Activated CD4-positive, alpha-beta memory T cell treated with anti-CD3 and anti-CD28 coated beads for 36 hours (primary cell): Measurements from ENCODE around the gene GAS6. TPM values are rescaled to one million over a fixed set of nuclear protein-coding genes. Genes with fewer than 3 reads are reported as not detected.
A peak's percentile ranks its signal among the peaks of the same experiment; 100 is the strongest.

Source experiments
- CTCF ChIA-PET: fragments of 350-600 bp; sonication (Branson Sonifier 250); formaldehyde crosslinking; loops from one replicate; lab custom pipeline; 2021; ENCODE audit warnings: antibody characterized with exemption, inconsistent platforms; lab: Charles Lee
- POLR2A ChIA-PET: fragments of 350-600 bp; sonication (Branson Sonifier 250); formaldehyde crosslinking; loops from one replicate; lab custom pipeline; 2021; ENCODE audit warnings: antibody characterized with exemption; lab: Charles Lee
- DNase-seq: peaks from one replicate; pipeline ENCODE4 v3.0.0-alpha.2; 2020
- H3K27ac Mint-ChIP-seq: one replicate; pipeline ENCODE4 v1.8.0; 2021; ENCODE audit warnings: mixed read lengths
- H3K27me3 Mint-ChIP-seq: one replicate; pipeline ENCODE4 v1.8.0; 2021; ENCODE audit warnings: mixed read lengths
- H3K36me3 Mint-ChIP-seq: one replicate; pipeline ENCODE4 v1.8.0; 2021; ENCODE audit warnings: mixed read lengths
- H3K4me1 Mint-ChIP-seq: one replicate; pipeline ENCODE4 v1.8.0; 2021; ENCODE audit warnings: low read depth, mixed read lengths
- H3K4me3 Mint-ChIP-seq: one replicate; pipeline ENCODE4 v1.8.0; 2021; ENCODE audit warnings: mild to moderate bottlenecking, mixed read lengths
- H3K9me3 Mint-ChIP-seq: one replicate; pipeline ENCODE4 v1.8.0; 2021; ENCODE audit warnings: mixed read lengths
- intact Hi-C: fragments of 100-400 bp; cut with micrococcal nuclease; formaldehyde crosslinking; loops from one replicate; pipeline ENCODE4 v1.15.1; 2023
- total RNA-seq, 2 experiments: library from RNA; stranded (reverse); gene quantifications; one replicate each; pipeline ENCODE4 v1.2.3, GENCODE V29; 2021

Gene GAS6
- total RNA-seq, 2 experiments from 2014 or later: 1.5 TPM

GRCh38 chr13:113845055-113845454 lies 18.8 kb downstream of the GAS6 start:
- CTCF ChIA-PET: no interaction called here
- intact Hi-C loops: no loop called here

GRCh38 chr13:113843864-113844556 lies 19.9 kb downstream of the GAS6 start:
- Mint-ChIP-seq H3K27ac (no peak overlapping the region), H3K9me3 (no peaks in the 10 kb centered on the region), H3K36me3 (no peaks in the 10 kb centered on the region), H3K4me1 (peaks cover 31% of the 10 kb centered on the region), H3K4me3 (no peak overlapping the region), H3K27me3 (no peaks in the 10 kb centered on the region)
- ChIA-PET CTCF (no interaction called here), POLR2A (no interaction called here)
- intact Hi-C loops: no loop called here
- no peak for DNase-seq

More at GRCh38 chr13:113845055-113845454, 18.8 kb downstream of the GAS6 start:
- POLR2A ChIA-PET: no interaction called here
- no peak overlapping the region for H3K27ac Mint-ChIP-seq
- H3K36me3 Mint-ChIP-seq: no peaks in the 10 kb centered on the region
- DNase-seq: no peak
- peaks cover 31% of the 10 kb centered on the region for H3K4me1 Mint-ChIP-seq
- no peaks in the 10 kb centered on the region for H3K9me3 Mint-ChIP-seq
- no peaks in the 10 kb centered on the region for H3K27me3 Mint-ChIP-seq
- no peak overlapping the region for H3K4me3 Mint-ChIP-seq

GRCh38 chr13:113843063-113843654 lies 20.7 kb downstream of the GAS6 start:
- POLR2A ChIA-PET: no interaction called here
- H3K4me1 Mint-ChIP-seq: peaks cover 31% of the 10 kb centered on the region
- no peak for DNase-seq
- no peak overlapping the region for H3K27ac Mint-ChIP-seq
- intact Hi-C loops: no loop called here
- no peak overlapping the region for H3K4me3 Mint-ChIP-seq
- H3K36me3 Mint-ChIP-seq: no peaks in the 10 kb centered on the region
- CTCF ChIA-PET: no interaction called here
- no peaks in the 10 kb centered on the region for H3K27me3 Mint-ChIP-seq
- no peaks in the 10 kb centered on the region for H3K9me3 Mint-ChIP-seq

- no peaks in the 10 kb centered on the region for H3K27me3 Mint-ChIP-seq
- H3K36me3 Mint-ChIP-seq: no peaks in the 10 kb centered on the region
- POLR2A ChIA-PET: no interaction called here
- intact Hi-C loops: no loop called here
- no peak overlapping the region for H3K4me3 Mint-ChIP-seq
- H3K9me3 Mint-ChIP-seq: no peaks in the 10 kb centered on the region
- peaks cover 31% of the 10 kb centered on the region for H3K4me1 Mint-ChIP-seq
- H3K27ac Mint-ChIP-seq: no peak overlapping the region
- DNase-seq: no peak
- CTCF ChIA-PET: no interaction called here
Measured at GRCh38 chr13:113842336-113843062, 21.4 kb downstream of the GAS6 start.

DNA sequence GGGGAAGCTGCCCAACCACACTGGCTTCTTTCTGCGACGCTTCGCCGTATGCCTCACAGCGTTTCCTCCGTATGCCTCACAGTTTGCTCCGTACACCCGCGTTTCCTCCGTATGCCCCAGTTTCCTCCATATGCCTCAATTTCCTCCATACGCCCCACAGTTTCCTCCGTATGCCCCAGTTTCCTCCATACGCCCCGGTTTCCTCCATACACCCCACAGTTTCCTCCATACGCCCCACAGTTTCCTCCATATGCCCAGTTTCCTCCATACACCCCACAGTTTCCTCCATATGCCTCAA lies 22.6 kb downstream of the GAS6 start:
- Mint-ChIP-seq H3K36me3 (no peaks in the 10 kb centered on the region), H3K27ac (no peak overlapping the region), H3K9me3 (no peaks in the 10 kb centered on the region), H3K4me1 (peaks cover 25% of the 10 kb centered on the region), H3K27me3 (no peaks in the 10 kb centered on the region), H3K4me3 (no peak overlapping the region)
- DNase-seq: no peak
- ChIA-PET POLR2A (no interaction called here), CTCF (no interaction called here)
- intact Hi-C loops: no loop called here

GRCh38 chr13:113840541-113841352 lies 23.1 kb downstream of the GAS6 start:
- Mint-ChIP-seq H3K4me3 (no peak overlapping the region), H3K4me1 (peaks cover 19% of the 10 kb centered on the region), H3K27ac (no peak overlapping the region), H3K36me3 (no peaks in the 10 kb centered on the region), H3K9me3 (no peaks in the 10 kb centered on the region), H3K27me3 (no peaks in the 10 kb centered on the region)
- ChIA-PET CTCF (interaction anchor here (0.5 kb wide), 1 partner anchor 385 kb away, joined by 3 read pairs; no protein-coding TSS in a partner anchor), POLR2A (no interaction called here)
- DNase-seq: no peak
- intact Hi-C loops: no loop called here

DNA sequence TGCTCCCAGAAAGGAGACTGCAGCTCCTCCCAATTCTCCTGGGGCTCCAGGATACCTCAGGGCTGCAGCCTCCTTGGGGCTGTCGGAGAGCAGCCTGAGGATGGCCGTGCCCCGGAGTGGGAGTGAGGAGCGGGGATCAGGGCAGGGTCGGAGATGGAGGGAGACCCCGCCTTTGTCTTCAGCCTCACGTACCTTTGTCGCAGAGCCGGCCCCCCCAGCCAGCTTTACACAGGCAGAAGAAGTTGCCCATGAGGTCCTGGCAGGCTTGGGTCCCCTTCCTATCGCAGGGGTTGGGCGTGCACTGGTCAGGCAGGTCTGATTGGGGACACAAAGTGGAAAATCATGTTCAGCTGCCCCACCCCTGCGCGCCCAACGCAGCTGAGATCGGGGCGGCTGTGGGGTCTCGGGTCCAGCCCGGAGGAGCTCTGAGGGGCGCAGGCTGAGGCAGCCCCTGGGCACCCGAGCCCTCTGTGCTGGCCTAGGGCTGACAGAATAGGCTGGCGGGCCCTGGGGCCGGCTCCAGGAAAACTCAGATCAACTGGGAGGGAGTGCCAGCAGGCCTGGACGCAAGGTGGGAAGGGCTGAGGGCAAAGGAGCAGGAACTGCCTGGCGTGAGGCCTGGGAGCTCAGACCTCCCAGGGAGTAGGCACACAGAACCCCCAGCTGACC lies 24.2 kb downstream of the GAS6 start:
- ChIA-PET POLR2A (no interaction called here), CTCF (interaction anchor here (0.5 kb wide), 1 partner anchor 386 kb away, joined by 3 read pairs; no protein-coding TSS in a partner anchor)
- intact Hi-C loops: no loop called here
- no peak overlapping the region for H3K4me3 Mint-ChIP-seq
- no peaks in the 10 kb centered on the region for H3K9me3 Mint-ChIP-seq
- H3K27ac Mint-ChIP-seq: no peak overlapping the region
- DNase-seq: no peak
- no peaks in the 10 kb centered on the region for H3K27me3 Mint-ChIP-seq
- H3K36me3 Mint-ChIP-seq: no peaks in the 10 kb centered on the region
- H3K4me1 Mint-ChIP-seq: peaks cover 8% of the 10 kb centered on the region

DNA sequence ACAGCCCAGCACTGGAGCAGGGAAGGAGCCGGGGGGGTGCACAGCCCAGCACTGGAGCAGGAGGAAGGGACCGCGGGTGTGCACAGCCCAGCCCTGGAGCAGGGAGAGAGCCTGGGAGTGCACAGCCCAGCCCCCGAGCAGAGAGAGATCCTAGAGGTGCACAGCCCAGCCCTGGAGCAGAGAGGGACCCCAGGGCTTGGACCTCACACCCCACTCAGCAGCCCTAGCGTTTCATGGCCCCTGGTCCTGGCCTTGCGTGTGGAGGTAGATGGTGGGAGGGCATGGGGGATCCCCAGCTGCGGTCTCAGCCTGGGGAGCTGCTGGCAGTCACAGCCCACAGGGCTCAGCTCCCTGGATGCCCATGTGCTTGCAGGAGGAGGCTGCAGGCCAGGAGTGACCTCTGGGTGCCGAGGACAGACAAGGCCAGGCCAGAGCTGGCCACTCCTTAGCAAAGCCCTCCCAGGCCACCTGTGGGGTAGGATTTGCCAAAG lies 25.1 kb downstream of the GAS6 start:
- ChIA-PET POLR2A (no interaction called here), CTCF (no interaction called here)
- no peaks in the 10 kb centered on the region for H3K9me3 Mint-ChIP-seq
- H3K27ac Mint-ChIP-seq: no peak overlapping the region
- H3K36me3 Mint-ChIP-seq: peaks cover 3% of the 10 kb centered on the region
- H3K4me1 Mint-ChIP-seq: peaks cover 3% of the 10 kb centered on the region
- intact Hi-C loops: no loop called here
- H3K4me3 Mint-ChIP-seq: no peak overlapping the region
- DNase-seq: no peak
- H3K27me3 Mint-ChIP-seq: no peaks in the 10 kb centered on the region

GRCh38 chr13:113837560-113838355 lies 26.1 kb downstream of the GAS6 start:
- Mint-ChIP-seq H3K9me3 (no peaks in the 10 kb centered on the region), H3K4me1 (peaks cover 3% of the 10 kb centered on the region), H3K36me3 (peaks cover 7% of the 10 kb centered on the region), H3K4me3 (no peak overlapping the region), H3K27ac (peak overlapping the region; percentile 45), H3K27me3 (no peaks in the 10 kb centered on the region)
- DNase-seq: no peak
- ChIA-PET CTCF (no interaction called here), POLR2A (no interaction called here)
- intact Hi-C loops: no loop called here

DNA sequence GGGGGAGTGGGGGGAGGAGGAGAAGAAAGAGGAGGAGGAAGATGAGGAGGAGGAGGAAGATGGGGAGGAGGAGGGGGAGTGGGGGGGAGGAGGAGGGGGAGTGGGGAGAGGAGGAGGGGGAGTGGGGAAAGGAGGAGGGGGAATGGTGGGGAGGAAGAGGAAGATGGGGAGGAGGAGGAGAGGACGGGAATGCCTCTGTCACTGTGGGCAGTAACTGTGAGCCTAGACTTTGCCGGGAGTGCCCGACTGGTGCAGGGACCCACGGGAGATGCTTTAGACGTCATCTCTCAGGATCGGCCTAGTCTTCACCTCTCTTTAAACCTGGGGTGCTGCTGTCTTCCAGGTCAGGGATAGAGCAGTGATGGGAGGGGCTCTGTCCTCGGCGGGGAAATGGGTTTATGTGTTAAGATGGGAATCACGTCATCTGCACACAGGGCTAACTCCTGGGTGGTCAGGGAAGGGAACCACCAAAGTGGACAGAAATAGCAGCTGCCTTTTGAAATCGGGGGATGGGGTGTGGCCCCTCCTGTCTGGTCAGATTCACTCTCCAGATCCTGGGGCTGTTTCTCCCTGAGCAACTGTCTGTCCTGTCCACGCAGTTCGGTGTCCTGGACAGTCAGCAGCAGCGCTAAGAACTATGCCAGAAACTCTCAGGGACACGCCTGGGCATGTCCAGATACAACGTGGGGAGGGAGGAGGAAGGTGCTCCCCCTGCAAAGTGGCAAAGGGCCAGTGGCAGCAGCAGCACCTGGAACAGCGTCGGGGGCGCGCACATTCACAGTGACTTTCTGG lies 26.9 kb downstream of the GAS6 start:
- peaks cover 7% of the 10 kb centered on the region for H3K36me3 Mint-ChIP-seq
- no peaks in the 10 kb centered on the region for H3K27me3 Mint-ChIP-seq
- POLR2A ChIA-PET: no interaction called here
- H3K9me3 Mint-ChIP-seq: no peaks in the 10 kb centered on the region
- CTCF ChIA-PET: no interaction called here
- DNase-seq: no peak
- intact Hi-C loops: no loop called here
- H3K27ac Mint-ChIP-seq: peak overlapping the region; percentile 23
- no peak overlapping the region for H3K4me3 Mint-ChIP-seq
- peaks cover 3% of the 10 kb centered on the region for H3K4me1 Mint-ChIP-seq
